Stimulated activated CD4-positive, alpha-beta T cell treated with anti-CD3 and anti-CD28 coated beads, Interleukin-2, amount 100 ng/mL, for 24 hours (primary cell): Measurements from ENCODE around the gene CAMK1D.
A peak's percentile ranks its signal among the peaks of the same experiment; 100 is the strongest.
"Not testable (repeated sequence)": the region's sequence is repeated elsewhere in the genome, so short reads cannot be mapped to it uniquely, and the experiment has no call there.

Experiments
- DNase-seq, 2 donors: peaks; one replicate each; pipeline ENCODE4 v3.0.0-alpha.2; 2020

CAMK1D gene

GRCh38 chr10:12341526-12341925 lies 7.8 kb upstream of the CAMK1D start:
- DNase-seq: no peak

GRCh38 chr10:12344375-12345110 lies 4.8 kb upstream of the CAMK1D start:
- DNase-seq: no peak

DNA sequence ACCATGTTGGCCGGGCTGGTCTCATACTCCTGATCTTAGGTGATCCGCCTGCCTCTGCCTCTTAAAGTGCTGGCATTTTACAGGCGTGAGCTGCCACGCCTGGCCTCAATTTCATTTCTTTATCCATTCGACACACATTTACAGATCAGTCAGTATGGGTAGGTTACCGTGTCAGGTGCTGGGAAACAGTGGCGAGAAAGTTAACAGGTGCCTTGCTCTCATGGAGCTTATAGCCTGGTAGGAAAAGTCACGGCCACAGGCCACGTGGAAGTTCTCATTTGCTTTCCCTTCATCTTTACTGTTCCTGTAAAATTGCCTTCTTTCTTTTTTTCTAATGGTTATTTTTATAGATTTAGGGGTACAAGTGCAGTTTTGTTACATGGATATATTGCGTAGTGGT lies 2.6 kb upstream of the CAMK1D start:
- no peak for DNase-seq

DNA sequence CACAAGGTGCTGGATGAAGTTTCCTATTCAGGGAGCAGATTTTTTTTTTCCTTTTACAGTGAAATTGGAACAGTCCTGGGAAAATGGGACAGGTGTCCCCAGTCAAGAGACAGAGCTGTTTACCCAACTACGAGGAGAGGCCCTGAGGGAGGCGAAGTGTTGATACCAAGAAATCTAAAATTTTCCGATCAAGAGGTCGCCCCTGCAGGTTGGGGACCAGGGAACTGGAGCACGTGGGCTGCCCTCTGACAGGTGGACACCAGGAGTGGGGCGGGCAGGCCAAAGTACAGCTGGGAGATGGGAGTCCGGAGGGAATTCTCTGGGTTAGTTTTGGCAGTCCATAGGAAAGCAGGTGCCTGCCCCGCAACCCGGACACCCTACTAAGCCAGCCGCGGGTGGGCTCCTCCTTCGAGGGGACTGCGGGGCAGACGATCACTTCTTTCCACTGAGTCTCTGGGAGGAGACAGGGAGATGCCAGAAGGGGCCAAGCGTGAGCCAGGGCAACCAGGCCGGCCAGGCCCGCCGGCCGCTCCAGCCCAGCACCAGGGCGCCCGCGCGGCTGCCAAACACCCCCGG lies 965 bp upstream of the CAMK1D start:
- DNase-seq: no peak

DNA sequence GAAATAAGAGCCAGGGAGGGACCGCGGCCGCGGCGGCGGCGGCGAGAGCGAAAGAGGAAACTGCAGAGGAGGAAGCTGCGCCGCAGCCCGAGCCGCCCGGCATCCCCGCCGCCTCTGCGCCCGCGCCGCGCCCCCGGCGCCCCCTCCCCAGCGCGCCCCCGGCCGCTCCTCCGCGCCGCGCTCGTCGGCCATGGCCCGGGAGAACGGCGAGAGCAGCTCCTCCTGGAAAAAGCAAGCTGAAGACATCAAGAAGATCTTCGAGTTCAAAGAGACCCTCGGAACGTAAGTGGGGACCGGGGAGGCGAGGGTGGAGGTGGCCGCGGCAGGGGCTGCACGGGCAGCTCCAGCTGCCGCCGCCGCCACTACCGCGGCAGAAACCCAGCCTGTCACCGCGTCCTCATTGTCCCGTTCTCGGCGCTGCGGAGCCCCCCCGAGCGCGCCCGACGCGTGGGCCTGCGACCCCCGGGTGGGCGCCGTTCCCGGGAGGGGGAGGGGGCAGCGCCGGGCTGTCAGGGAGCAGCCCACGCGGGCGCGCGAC lies 351 bp downstream of the CAMK1D start:
- peak in 1 of 2 donors; percentile 32 for DNase-seq

DNA sequence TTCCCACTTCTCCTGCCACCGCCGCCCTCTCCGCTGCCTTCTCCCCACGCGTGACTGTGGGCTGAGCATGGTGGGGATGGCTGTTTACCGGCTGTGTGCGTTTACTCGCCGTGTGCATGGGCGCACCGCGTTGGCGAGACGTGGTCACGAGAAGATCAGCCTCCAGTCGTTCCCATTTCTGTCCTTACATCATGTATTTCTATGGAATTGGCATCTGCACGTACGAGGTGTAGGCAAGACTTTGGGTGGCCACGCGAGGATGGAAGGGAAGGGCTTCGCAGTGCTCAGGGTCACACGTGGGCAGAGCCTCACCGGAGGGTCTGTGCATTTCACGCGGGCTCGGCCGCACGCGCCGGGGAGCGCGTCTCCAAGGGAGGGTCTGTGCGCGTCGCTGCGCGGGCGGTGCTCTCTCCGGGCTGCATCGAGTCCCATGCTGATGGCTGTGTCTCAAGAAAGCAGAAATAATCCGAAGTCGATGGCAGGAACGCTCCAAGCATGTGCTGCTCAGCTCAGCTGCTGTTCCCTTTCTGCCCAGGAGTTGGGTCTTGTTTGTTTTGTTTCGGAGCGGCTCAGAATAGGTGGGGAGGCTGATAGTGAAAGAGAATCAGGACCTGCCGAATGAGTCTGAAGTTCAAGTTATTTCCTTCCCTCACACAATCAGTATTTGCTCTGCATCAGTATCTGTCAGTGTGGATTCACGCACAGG lies 973 bp downstream of the CAMK1D start:
- peak; percentile 46 to 49 for DNase-seq

GRCh38 chr10:12350925-12351324 lies 1.6 kb downstream of the CAMK1D start:
- no peak for DNase-seq

DNA sequence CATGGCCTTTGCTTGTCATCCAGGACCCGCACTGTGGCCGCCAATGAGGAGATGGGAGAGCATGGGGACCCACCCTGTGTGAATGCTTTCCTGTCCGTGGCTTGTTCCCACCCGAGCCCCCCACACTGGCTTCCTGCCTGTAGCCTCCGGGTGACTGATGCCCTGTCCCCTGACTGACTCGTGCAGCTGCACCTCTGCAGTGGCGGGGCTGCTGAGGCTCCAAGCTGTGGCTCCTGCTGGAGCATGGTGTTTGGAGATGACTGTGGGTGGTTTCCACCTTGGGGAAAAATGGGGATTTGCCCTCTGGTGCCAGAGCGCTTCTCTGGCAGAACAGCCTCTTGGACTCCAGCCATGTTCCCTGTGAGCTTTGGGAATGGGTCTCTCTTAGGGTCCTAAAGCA lies 2.1 kb downstream of the CAMK1D start:
- DNase-seq: peak in 1 of 2 donors; percentile 22

DNA sequence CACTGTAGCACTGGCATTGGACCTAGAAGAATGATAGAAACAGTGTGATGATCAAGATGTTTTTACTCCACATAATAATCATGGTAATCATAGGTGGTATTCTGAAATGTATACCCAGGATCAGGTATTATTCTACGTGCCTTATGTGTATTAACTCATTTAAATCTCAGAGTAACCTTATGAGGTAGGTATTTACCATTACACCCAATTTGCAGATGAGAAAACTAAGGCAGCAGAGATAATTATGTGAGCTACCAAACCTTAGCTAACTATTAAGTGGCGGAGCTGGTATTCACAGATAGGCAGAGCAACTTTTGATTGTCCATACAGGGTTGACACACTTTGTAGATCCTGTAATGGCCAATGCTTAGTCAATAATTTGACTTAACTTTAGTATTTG lies 2.5 kb downstream of the CAMK1D start:
- DNase-seq: no peak

GRCh38 chr10:12353399-12354242 lies 4.3 kb downstream of the CAMK1D start:
- DNase-seq: peak in 1 of 2 donors; percentile 15

GRCh38 chr10:12354696-12355095 lies 5.3 kb downstream of the CAMK1D start:
- not testable (repeated sequence) for DNase-seq

- DNase-seq: no peak
These were observed 6.0 kb downstream of the CAMK1D start for GRCh38 chr10:12355384-12355783.

GRCh38 chr10:12357525-12358151 lies 8.3 kb downstream of the CAMK1D start:
- no peak for DNase-seq

DNA sequence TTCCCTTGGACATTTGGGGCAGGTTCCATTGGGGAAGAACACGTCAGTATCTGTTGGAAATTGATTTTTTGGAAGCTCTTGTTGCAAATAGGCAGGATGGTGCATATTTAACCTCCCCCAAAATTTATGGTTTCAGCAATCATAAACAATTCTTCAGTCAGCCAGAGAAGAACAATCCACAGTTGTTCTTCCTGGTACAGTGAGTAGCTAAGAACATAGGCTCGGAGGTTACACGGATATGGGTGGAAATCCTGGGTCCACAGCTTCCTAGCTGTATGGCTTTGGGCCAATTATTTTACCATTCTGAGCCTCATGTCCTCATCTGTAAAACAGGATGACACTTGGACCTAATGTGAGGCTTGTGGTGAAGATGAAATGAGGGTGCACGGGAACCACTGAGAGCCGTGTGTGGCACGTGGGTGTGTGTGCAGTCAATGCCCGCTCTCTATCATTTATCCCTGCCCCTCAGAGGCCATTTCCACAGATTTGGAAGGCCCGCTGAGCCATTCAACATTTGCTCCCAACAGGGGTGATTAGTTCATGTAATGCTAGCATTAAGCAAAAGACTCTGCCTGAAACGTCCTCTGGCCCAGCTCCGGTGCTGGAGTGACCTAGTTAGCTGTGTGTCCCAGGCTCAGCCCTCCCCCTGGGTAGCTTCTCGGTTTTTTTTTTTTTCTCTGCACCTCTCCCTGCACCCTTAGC lies 9.7 kb downstream of the CAMK1D start:
- DNase-seq: peak in 1 of 2 donors; percentile 16

GRCh38 chr10:12360461-12360860 lies 11.1 kb downstream of the CAMK1D start:
- DNase-seq: no peak

- DNase-seq: not testable (repeated sequence)
These were observed 11.8 kb downstream of the CAMK1D start for GRCh38 chr10:12361115-12361514.

GRCh38 chr10:12364559-12364958 lies 15.2 kb downstream of the CAMK1D start:
- no peak for DNase-seq

DNA sequence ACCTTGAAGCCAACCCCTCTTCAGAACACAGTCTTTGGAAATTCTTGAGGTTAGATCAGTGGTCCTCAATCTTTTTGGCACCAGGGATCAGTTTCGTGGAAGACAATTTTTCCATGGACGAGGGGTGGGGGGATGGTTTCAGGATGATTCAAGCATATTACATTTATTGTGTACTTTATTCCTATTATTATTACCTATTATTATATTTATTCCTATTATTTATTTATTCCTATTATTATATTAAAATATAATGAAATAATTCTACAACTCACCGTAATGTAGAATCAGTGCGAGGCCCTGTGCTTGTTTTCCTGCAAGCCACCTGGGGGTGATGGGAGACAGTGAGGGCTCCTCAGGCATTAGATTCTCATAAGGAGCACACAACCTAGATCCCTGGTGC lies 17.9 kb downstream of the CAMK1D start:
- no peak for DNase-seq

DNA sequence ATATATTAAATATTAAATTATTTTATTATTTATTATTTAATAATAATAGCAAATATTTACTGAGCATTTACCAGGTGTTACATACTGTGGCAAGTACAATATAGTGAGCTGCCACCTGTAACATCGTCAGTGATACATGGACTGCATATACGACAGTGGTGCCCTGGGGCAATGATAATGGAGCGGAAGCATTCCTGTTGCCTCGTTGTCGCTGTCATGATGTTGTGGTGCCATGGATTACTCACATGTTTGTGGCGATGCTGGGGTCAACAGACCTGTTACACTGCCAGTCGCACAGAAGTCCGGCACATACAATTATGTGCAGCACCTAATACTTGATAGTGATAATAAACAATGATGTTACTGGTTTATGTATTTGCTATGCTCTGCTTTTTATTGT lies 20.6 kb downstream of the CAMK1D start:
- DNase-seq: no peak

DNA sequence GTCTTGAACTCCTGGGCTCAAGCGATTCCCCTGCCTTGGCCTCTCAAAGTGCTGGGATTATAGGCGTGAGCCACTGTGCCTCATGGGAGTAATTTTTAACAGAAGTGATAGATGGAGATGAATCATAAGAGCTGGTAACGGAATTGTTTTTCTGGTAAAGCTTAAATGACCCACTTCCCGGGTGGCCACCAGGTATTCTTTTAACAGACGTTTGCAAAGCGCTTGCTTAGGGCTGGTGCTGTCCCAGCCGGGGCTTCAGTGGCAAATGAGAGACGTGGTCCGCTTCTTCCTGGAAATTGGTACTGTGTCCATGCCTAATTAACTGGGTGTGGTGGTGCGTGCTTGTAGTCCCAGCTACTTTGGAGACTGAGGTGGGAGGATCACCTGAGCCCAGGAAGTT lies 23.5 kb downstream of the CAMK1D start:
- DNase-seq: no peak

GRCh38 chr10:12375076-12375504 lies 25.7 kb downstream of the CAMK1D start:
- no peak for DNase-seq

DNA sequence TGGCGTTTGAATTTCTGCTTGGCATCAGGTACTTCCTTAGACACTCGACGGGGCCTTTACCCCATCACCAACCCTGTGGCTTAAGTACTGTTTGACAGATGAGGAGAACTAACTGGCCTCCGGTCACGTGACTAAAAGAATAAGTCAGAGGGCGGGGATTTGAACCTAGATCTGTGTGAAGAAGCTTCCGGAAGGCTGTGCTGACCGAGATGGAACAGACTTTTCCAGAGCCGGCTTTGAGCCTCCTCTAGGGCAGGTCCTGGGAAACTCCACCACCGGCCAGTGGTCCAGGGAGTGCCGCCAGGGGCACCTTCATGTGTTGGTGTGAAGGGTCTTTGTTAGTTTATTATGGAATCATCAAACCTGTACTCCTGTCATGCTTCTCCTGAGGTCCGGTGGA lies 26.9 kb downstream of the CAMK1D start:
- DNase-seq: no peak
